GOT3 (cell line): ENCODE results near the gene NACC2.

Source experiments
- DNase-seq: peaks from one replicate; lab custom pipeline; 2025; ENCODE audit warnings: mixed read lengths; lab: John Stamatoyannopoulos, UW

NACC2 gene

DNA sequence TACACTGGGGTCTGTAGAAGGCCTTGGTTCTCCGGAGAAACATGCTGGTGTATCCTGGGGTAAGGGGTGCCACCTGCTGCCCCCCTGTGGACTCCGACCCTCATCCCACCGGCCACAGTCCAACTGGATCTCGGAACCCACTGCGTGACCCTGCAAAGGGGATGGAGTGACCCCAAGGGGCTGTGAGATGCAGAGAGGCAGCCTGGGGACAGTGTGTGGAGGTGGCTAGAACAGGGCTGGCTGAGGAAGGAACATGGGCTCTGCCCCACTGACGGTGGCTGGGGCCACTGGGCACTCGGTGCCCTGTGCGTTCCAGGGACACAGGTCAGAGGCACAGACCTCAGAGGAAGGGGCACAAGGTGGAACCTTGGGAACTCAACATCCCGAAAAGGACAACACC lies 2.3 kb downstream of the NACC2 start:
- no peak for DNase-seq

DNA sequence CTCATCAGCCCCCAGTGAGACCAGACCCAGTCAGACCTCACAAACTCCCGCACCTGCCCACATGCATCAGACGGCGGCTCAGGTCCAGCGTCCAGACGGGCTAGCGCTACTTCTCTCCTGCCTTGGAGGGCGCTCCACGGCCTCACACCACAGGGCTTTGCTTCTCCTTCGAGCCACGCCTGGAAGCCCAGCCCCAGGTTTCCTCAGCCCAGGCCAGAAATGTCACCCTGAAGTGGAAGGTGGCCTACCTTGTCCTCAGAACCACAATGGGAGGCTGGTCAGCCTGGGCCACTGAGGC lies 2.8 kb downstream of the NACC2 start:
- no peak for DNase-seq

- no peak for DNase-seq
Measured at GRCh38 chr9:136091582-136092352, 3.3 kb downstream of the NACC2 start.

GRCh38 chr9:136090768-136091581 lies 4.1 kb downstream of the NACC2 start:
- no peak for DNase-seq

DNA sequence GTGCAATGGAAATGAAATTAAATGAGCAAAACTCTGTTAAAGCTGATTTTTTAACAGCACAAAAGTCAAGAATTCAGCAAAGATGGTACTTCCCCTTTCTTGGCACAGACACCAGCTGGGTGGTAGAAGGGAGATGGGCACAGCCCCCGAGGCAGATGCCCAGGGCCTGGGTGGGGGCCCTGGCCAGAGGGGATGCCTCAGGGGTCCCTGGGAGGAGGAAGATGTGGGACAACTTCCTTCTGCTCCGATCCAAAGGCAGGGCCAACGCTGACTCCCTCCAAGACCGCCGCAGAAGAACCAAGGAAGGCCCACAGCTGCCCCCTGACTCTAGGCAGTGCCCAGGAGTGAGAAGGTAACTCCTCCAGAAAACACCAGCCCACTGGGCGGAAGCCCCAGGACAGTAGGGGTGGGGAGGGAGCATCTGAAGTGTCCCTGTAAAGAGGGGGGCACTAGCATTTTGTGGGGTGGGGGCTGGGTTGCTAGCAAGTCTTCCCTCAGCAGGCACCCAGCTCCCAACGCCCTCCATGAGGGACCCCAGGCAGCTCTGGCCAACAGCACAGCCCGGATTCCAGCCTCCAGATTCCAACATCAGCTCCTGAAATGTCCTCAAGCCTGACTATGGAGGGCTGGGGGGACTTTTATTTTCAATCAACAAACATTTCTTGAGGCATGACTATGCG lies 4.9 kb downstream of the NACC2 start:
- DNase-seq: no peak

DNA sequence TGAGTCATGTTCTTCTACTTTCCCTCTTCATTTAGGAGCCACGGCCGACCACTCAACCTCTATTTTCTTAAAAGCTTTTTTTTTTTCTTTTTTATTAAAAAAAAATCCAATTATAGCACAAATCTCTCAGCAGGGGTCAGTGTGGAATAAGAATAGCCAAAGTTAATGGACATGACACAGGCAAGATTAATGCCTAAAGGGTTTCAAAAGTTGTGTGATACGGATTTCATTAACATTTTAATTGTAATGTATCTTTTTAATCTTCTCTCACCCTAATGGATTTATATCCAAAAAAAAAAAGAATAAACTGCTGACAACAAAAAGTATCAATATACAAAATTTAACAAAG lies 5.4 kb downstream of the NACC2 start:
- no peak for DNase-seq

GRCh38 chr9:136088939-136089696 lies 6.0 kb downstream of the NACC2 start:
- DNase-seq: no peak

DNA sequence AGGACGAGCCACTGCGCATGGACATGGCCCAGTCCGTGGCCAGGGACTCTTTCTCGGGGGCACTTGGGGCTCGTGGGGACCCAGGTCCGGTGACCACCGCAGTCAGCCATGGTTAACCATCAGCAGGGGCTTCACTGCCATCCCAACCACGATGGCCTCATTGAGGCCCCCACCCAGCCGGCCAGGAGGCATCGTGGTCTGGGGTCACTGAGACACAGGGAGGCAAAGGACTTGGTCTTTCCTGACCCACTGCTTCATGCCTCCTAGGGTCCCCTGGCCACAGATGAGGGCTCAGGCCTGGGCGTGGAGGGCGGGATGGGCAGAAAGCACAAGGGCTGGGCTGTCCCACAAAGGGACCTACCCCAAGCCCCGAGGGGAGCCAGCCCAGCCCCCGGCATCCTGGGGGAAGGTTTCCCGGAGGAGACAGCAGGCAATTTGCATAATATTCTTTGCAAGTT lies 6.6 kb downstream of the NACC2 start:
- DNase-seq: no peak

GRCh38 chr9:136087741-136088480 lies 7.2 kb downstream of the NACC2 start:
- DNase-seq: no peak

- no peak for DNase-seq
Measured at GRCh38 chr9:136086951-136087740, 7.9 kb downstream of the NACC2 start.

DNA sequence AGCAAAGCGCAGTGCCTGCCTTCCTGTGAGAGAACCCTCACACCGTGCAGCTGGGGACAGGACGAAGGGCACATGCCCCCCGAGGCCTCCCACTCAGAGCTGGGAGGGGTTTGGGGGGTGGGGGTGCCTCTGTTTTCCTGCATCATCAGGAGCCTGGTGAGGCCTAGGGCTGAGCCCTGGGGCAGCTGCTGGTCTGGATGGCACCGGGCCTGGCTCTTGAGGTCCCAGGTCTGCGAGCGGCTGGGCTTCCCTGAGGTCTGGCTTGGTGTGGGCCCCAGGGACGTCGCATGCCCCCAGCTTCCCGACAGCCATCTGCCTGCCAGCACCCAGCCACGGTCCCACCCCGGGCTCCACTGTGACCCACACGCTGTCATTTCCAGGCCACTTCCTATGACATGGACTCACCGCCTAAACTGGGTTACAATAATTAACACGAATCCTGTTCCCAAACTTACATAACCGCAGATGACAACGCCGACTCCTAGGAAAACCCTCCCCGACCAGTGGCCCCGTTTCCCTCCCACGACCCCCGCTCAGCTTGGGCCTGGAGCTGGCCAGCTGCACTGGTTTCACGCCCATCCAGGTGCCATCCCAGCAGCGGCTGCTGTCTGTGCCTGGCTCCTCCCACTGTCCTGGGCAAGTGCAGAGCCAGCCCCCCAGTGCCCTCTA lies 8.7 kb downstream of the NACC2 start:
- DNase-seq: no peak

DNA sequence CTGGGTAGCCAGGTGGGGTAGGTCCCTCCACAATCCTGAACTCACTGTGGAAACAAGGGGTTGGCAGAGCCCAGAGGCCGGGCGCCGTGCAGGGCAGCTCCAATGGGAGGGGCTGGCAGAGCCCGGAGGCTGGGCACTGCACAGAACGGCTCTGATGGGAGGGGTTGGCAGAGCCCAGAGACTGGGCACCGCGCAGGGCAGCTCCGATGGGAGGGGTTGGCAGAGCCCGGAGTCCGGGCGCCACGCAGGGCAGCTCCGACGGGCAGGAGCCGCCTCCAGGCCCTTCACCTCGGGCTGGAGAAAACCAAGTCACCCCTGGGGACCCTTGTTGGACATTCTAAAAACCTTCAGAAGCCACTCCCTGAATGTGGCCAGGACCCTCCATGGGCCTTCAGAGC lies 9.3 kb downstream of the NACC2 start:
- DNase-seq: no peak

DNA sequence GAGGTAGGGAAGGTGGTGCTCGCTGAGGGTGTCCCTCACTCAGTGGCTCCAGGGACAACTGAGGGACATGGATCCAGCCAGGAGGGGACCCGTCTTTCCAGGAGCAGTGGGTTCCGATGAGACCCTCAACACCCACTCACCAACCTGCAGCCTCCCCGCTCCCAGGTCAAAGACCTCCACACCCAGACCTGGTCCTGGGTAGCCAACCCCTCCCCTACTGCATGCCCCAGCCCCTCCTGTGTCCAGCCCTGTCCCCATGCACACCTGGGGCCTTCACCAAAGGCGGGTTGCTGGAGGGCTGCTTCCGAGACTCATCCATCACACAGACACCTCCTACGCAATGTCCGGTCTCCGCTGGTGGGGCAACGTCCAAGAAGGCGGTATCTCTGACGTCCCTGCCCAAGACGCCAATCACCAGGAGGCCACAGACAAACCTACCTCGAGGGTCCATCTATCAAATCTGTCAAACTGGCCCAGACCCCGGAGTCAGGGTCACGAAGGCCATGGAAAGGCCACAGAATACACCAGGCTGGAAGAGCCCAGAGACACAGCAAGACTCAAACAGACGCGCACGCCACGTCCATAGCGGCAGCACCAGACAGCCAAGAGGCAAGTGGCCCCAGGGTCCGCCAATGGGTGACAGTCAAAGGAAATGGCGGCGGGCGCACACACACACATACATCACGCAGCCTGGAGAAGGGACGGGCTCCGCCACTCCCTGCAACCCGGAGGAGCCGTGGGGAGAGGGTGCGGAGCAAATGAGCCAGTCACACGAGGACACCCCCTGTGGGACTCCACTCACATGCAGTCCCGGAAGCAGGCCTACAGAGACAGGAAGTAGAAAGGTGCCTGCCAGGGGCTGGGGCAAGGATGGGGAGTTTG lies 10.8 kb downstream of the NACC2 start:
- no peak for DNase-seq

DNA sequence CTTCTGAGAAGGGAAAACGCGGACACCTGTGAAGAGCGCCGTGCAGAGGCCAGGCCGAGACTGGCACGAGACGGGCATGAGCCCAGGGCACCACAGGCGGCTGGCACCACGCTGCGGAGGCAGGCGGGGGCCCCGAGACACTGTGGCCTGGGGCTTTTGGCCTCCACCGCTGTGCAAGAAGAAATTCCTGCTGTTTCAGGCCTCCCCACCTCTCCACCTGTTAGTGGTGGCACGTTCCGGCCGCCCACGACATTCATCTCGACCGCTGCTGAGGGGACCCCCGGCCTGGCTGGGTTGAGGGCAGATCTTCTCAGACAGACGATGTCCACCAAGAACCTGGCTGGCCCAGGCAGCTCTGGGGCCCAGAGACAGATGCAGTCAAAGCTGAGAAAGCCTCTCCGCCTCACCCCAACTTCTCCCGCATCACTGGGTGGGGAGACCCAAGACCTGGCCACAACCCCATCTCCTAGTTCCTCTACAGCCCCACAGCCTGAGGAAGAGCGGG lies 11.5 kb downstream of the NACC2 start:
- DNase-seq: no peak

- DNase-seq: no peak
Measured at GRCh38 chr9:136082496-136083361, 12.4 kb downstream of the NACC2 start.

- no peak for DNase-seq
Measured at GRCh38 chr9:136081826-136082495, 13.1 kb downstream of the NACC2 start.

DNA sequence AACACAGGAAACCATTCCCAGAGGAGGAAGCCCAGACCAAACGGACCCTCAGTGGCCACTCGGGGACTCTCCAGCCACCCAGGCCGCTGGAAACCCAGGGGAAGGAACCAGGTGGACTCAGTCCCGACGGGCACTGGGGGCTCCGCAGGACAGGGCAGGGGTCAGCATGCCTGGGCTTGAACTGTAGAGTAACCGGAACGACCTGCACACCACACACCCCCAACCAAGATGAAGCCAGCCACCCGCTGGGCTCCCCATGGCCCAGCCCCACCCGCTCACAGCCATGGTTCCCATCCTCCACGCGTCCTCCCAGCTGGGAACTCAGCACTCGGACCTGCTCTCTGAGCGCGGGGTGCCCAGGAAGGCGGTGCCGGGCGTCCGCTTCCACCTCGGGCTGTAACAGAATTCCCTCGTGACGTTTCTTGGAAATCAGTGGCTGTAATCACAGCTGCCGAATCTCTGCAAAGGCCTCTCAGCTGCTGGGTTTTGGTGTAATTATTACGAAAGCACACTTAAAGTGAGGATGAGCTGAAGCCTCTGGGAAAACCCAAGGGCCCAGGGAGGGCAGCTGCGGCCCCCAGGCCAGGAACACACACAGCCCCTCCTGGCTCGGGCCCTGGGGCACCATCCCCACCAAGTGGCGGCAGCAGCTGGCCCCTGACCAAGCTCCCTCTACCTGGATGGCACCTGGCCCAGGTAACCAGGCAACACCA lies 13.8 kb downstream of the NACC2 start:
- no peak for DNase-seq
